Measurements from ENCODE around the gene PABPC3. TPM values are rescaled to one million over a fixed set of nuclear protein-coding genes. Genes with fewer than 3 reads are reported as not detected.

The PABPC3 gene
- total RNA-seq, 4 donors from 2014 or later: 0.07 to 0.17 (median 0.10) TPM; not detected in 1

- TF ChIP-seq CTCF (IDR thresholded peaks at IDR 0.05): no peak
- TF ChIP-seq POLR2A (IDR thresholded peaks at IDR 0.05): no peak
- no peak for DNase-seq (ENCODE audit: low spot score in 2 of 2)
- no peak overlapping the region for H3K4me3 ChIP-seq (ENCODE audit: low read depth, poor library complexity, severe bottlenecking)
- WGBS, 2 donors: 80 to 91% methylated on average over 7 of the region's 7 CpGs
- intact Hi-C loops (cut with DNase I; ENCODE audit: low total_unique reads): no loop called here
Observed at GRCh38 chr13:25059958-25060357, 36.0 kb upstream of the PABPC3 start.

- no peak for DNase-seq (ENCODE audit: low spot score in 2 of 2)
- intact Hi-C loops (cut with DNase I; ENCODE audit: low total_unique reads): no loop called here
- TF ChIP-seq POLR2A (IDR thresholded peaks at IDR 0.05): no peak
- 76 to 77% methylated on average over 5 of the region's 5 CpGs for WGBS, 2 donors
- H3K4me3 ChIP-seq (ENCODE audit: low read depth, poor library complexity, severe bottlenecking): no peak overlapping the region
Observed at GRCh38 chr13:25062479-25062878, 33.5 kb upstream of the PABPC3 start.

- intact Hi-C loops (cut with DNase I; ENCODE audit: low total_unique reads): no loop called here
- DNase-seq (ENCODE audit: low spot score in 2 of 2): no peak
- no peak overlapping the region for H3K4me3 ChIP-seq (ENCODE audit: low read depth, poor library complexity, severe bottlenecking)
- no peak for TF ChIP-seq POLR2A (IDR thresholded peaks at IDR 0.05)
- TF ChIP-seq CTCF (IDR thresholded peaks at IDR 0.05): no peak
Observed at GRCh38 chr13:25064396-25064795, 31.5 kb upstream of the PABPC3 start.

- H3K4me3 ChIP-seq (ENCODE audit: low read depth, poor library complexity, severe bottlenecking): no peak overlapping the region
- 75 to 82% methylated on average over 8 of the region's 8 CpGs for WGBS, 2 donors
- DNase-seq (ENCODE audit: low spot score in 2 of 2): no peak
- TF ChIP-seq CTCF (IDR thresholded peaks at IDR 0.05): no peak
- TF ChIP-seq POLR2A (IDR thresholded peaks at IDR 0.05): no peak
- intact Hi-C loops (cut with DNase I; ENCODE audit: low total_unique reads): no loop called here
Observed at GRCh38 chr13:25065974-25066770, 29.8 kb upstream of the PABPC3 start.

GRCh38 chr13:25067064-25067463, 28.9 kb upstream of the PABPC3 start:
- TF ChIP-seq CTCF (IDR thresholded peaks at IDR 0.05) (no peak), POLR2A (IDR thresholded peaks at IDR 0.05) (no peak)
- intact Hi-C loops (cut with DNase I; ENCODE audit: low total_unique reads): no loop called here
- WGBS, 2 donors: 32 to 60% methylated on average over 3 of the region's 3 CpGs
- no peak overlapping the region for H3K4me3 ChIP-seq (ENCODE audit: low read depth, poor library complexity, severe bottlenecking)
- no peak for DNase-seq (ENCODE audit: low spot score in 2 of 2)

GRCh38 chr13:25068810-25069209, 27.1 kb upstream of the PABPC3 start:
- 85 to 88% methylated on average over 25 to 26 of the region's 26 CpGs for WGBS, 2 donors
- DNase-seq (ENCODE audit: low spot score in 2 of 2): no peak
- intact Hi-C loops (cut with DNase I; ENCODE audit: low total_unique reads): no loop called here
- no peak for TF ChIP-seq POLR2A (IDR thresholded peaks at IDR 0.05)
- TF ChIP-seq CTCF (IDR thresholded peaks at IDR 0.05): no peak
- H3K4me3 ChIP-seq (ENCODE audit: low read depth, poor library complexity, severe bottlenecking): no peak overlapping the region

All from lower leg skin (tissue), 4 donors.